K562 (cell line): Measurements from ENCODE around the gene HOTAIR. TPM values are rescaled to one million over a fixed set of nuclear protein-coding genes. Genes with fewer than 3 reads are reported as not detected.

ENCODE experiments used
- ATAC-seq: fragments of 200-7000 bp; cut with Tn5 transposase; 3 replicates; pipeline ENCODE4 v1.9.1; 2020; ENCODE audit warnings: moderate library complexity
- BruUV-seq: library from RNA; stranded (reverse); fragments of 400-500 nt; replicated peaks from 2 replicates; lab custom pipeline; 2021; lab: Mats Ljungman, UMichigan
- CTCF ChIA-PET: fragments of 300-600 bp; formaldehyde crosslinking; extraction: SDS; loops from one replicate; lab custom pipeline; 2021; ENCODE audit warnings: low intra/inter-chr PET ratio; lab: Yijun Ruan, JAX
- POLR2A ChIA-PET: fragments of 300-600, 350-650 bp; sonication (Branson Sonifier 250); formaldehyde crosslinking; extraction: SDS; loops from one replicate; lab custom pipeline; 2021; ENCODE audit warnings: antibody characterized with exemption, inconsistent platforms; lab: Yijun Ruan, JAX
- DNase-seq, 4 experiments: peaks; one replicate each; pipeline versions ENCODE4 v3.0.0 to v3.0.0-alpha.2; 2011 to 2018; ENCODE audit warnings: low spot score in 3 of 4, mixed read lengths in 3 of 4; ENCODE audit errors: extremely low read depth in 1 of 4
- FAIRE-seq: peaks from 2 replicates; lab custom pipeline; 2011; peaks lifted over from hg19 to GRCh38; lab: Jason Lieb, UNC
- H2AFZ ChIP-seq: 2 replicates; pipeline ENCODE4 v1.6.0; 2011; ENCODE audit warnings: low read depth, low read length, control low read depth, inconsistent platforms
- H3K27ac ChIP-seq: fragments of 200-600 bp; 3 replicates; pipeline ENCODE4 v1.8.0; 2011; ENCODE audit warnings: low read depth, mild to moderate bottlenecking, control low read depth, inconsistent platforms, low read length, moderate library complexity, mixed read lengths; ENCODE audit errors: extremely low read depth
- H3K27me3 ChIP-seq, 2 experiments: fragments of 300-600 bp in 1 of 2; 2 replicates in 1 of 2; 3 replicates in 1 of 2; pipeline versions ENCODE4 v1.6.0 to v1.8.0; 2011; ENCODE audit warnings: inconsistent platforms in 2 of 2, low read length in 2 of 2, mild to moderate bottlenecking in 1 of 2, mixed read lengths in 1 of 2, moderate library complexity in 1 of 2; ENCODE audit not compliant: control insufficient read depth in 2 of 2, insufficient read depth in 2 of 2
- H3K36me3 ChIP-seq: fragments of 300-600 bp; 3 replicates; pipeline ENCODE4 v1.8.0; 2011; ENCODE audit warnings: mild to moderate bottlenecking, low read length, inconsistent platforms; ENCODE audit not compliant: control insufficient read depth, insufficient read depth
- H3K4me1 ChIP-seq, 2 experiments: fragments of 200-600 bp in 1 of 2; replicated peaks in 1 of 2; 2 replicates in 1 of 2; 3 replicates in 1 of 2; pipeline versions ENCODE4 v1.5.1 to v1.8.0; 2011; ENCODE audit warnings: inconsistent platforms in 2 of 2, low read length in 2 of 2, mild to moderate bottlenecking in 1 of 2, mixed read lengths in 1 of 2, moderate library complexity in 1 of 2; ENCODE audit not compliant: control insufficient read depth in 2 of 2, insufficient read depth in 2 of 2
- H3K4me2 ChIP-seq: 2 replicates; pipeline ENCODE4 v1.6.1; 2011; ENCODE audit warnings: low read length, control low read depth, inconsistent platforms, mixed read lengths; ENCODE audit not compliant: insufficient read depth
- H3K4me3 ChIP-seq: fragments of 200-600 bp; sonication (generic), shearing (Covaris generic); 2 replicates; pipeline ENCODE4 v1.5.1; 2016; ENCODE audit warnings: control low read depth, inconsistent platforms
- H3K79me2 ChIP-seq: fragments of 200-600 bp; 3 replicates; pipeline ENCODE4 v1.8.0; 2011; ENCODE audit warnings: low read length, inconsistent platforms; ENCODE audit not compliant: control insufficient read depth, insufficient read depth
- H3K9ac ChIP-seq, 2 experiments: 2 replicates each; pipeline versions ENCODE4 v1.6.0 to v1.6.1; 2011; ENCODE audit warnings: low read depth in 2 of 2, low read length in 2 of 2, control low read depth in 1 of 2, inconsistent platforms in 1 of 2, mild to moderate bottlenecking in 1 of 2, mixed read lengths in 1 of 2; ENCODE audit not compliant: insufficient read depth in 1 of 2
- H3K9me1 ChIP-seq: one replicate; pipeline ENCODE4 v1.6.0; 2011; ENCODE audit warnings: inconsistent platforms, mild to moderate bottlenecking, low read length, moderate library complexity; ENCODE audit not compliant: control insufficient read depth, insufficient read depth
- H3K9me3 ChIP-seq: replicated peaks from 2 replicates; pipeline ENCODE4 v1.5.1; 2011; ENCODE audit warnings: low read depth, low read length, inconsistent platforms; ENCODE audit not compliant: control insufficient read depth, insufficient read depth
- H4K20me1 ChIP-seq: replicated peaks from 2 replicates; pipeline ENCODE4 v1.6.1; 2011; ENCODE audit warnings: low read length, inconsistent platforms, mixed read lengths; ENCODE audit not compliant: control insufficient read depth, insufficient read depth
- ATF1 ChIP-seq, 2 experiments: fragments of 450-650 bp in 1 of 2; IDR thresholded peaks; 2 replicates each; pipeline ENCODE4 v1.6.1; 2016; ENCODE audit warnings: missing compliant biosample characterization in 1 of 2, missing genetic modification characterization in 1 of 2
- CCAR2 ChIP-seq: fragments of 200-400 bp; formaldehyde crosslinking; IDR thresholded peaks from 2 replicates; pipeline ENCODE4 v1.6.1; 2017; ENCODE audit warnings: mild to moderate bottlenecking, low read depth, low read length
- DPF2 ChIP-seq: fragments of 450-650 bp; IDR thresholded peaks from 2 replicates; pipeline ENCODE4 v1.6.1; 2016
- JUNB ChIP-seq: fragments of 450-650 bp; formaldehyde crosslinking; conservative IDR thresholded peaks from 2 replicates; pipeline ENCODE4 v1.4.0; 2020; ENCODE audit warnings: mild to moderate bottlenecking
- LEF1 ChIP-seq: fragments of 450-650 bp; IDR thresholded peaks from 2 replicates; pipeline ENCODE4 v1.6.1; 2016; ENCODE audit warnings: mild to moderate bottlenecking
- MLX ChIP-seq, 2 experiments: fragments of 450-650 bp in 1 of 2; sonication (generic) in 1 of 2; formaldehyde crosslinking; conservative IDR thresholded peaks; 2 replicates each; pipeline versions ENCODE4 v1.4.0 to v1.8.1; 2020 to 2022; ENCODE audit warnings: mild to moderate bottlenecking in 1 of 2, missing genetic modification reagents in 1 of 2
- MTA1 ChIP-seq: fragments of 450-650 bp; IDR thresholded peaks from 2 replicates; pipeline ENCODE4 v1.6.1; 2017; ENCODE audit warnings: borderline replicate concordance
- NFATC3 ChIP-seq: fragments of 450-650 bp; IDR thresholded peaks from 2 replicates; pipeline ENCODE4 v1.6.1; 2017; ENCODE audit warnings: mild to moderate bottlenecking
- NFRKB ChIP-seq: fragments of 450-650 bp; IDR thresholded peaks from 2 replicates; pipeline ENCODE4 v1.6.1; 2016; ENCODE audit warnings: low read depth
- SAP30 ChIP-seq: fragments of 200-600 bp; sonication (generic); IDR thresholded peaks from 2 replicates; pipeline ENCODE4 v1.6.1; 2012; ENCODE audit warnings: borderline replicate concordance, low read depth, mild to moderate bottlenecking, moderate library complexity, low read length, control low read depth, inconsistent platforms; ENCODE audit not compliant: insufficient read depth, poor library complexity, severe bottlenecking
- SNIP1 ChIP-seq: fragments of 450-650 bp; IDR thresholded peaks from 2 replicates; pipeline ENCODE4 v1.7.1; 2017; ENCODE audit warnings: low read depth, mild to moderate bottlenecking
- THRB ChIP-seq: fragments of 450-650 bp; formaldehyde crosslinking; conservative IDR thresholded peaks from 2 replicates; pipeline ENCODE4 v1.4.0; 2022; ENCODE audit warnings: mild to moderate bottlenecking, missing genetic modification characterization
- YY1 ChIP-seq, 3 experiments: IDR thresholded peaks; 2 replicates each; pipeline ENCODE4 v1.6.1; 2011; ENCODE audit warnings: low read length in 2 of 3, mild to moderate bottlenecking in 2 of 3, moderate library complexity in 2 of 3, borderline replicate concordance in 1 of 3, control low read depth in 1 of 3, low read depth in 1 of 3; ENCODE audit not compliant: insufficient read depth in 3 of 3, insufficient replicate concordance in 2 of 3, control insufficient read depth in 1 of 3, insufficient read length in 1 of 3; ENCODE audit errors: extremely low read depth in 1 of 3
- ZBTB49 ChIP-seq: sonication (generic); formaldehyde crosslinking; IDR thresholded peaks from 2 replicates; pipeline ENCODE4 v1.8.0; 2022; ENCODE audit warnings: missing genetic modification reagents, mild to moderate bottlenecking, borderline replicate concordance
- ZNF146 ChIP-seq: IDR thresholded peaks from one replicate; pipeline ENCODE4 v1.6.1; 2018; ENCODE audit warnings: missing compliant biosample characterization; ENCODE audit not compliant: unreplicated experiment
- ZNF311 ChIP-seq: fragments of 250-450 bp; sonication (Bioruptor Pico); IDR thresholded peaks from 2 replicates; pipeline ENCODE4 v1.4.0; 2020; ENCODE audit warnings: mild to moderate bottlenecking, moderate library complexity
- in situ Hi-C: fragments of 300-500 bp; cut with MboI; formaldehyde crosslinking; loops from 4 replicates; pipeline ENCODE4 v1.15.0; 2018; ENCODE audit warnings: inconsistent platforms, mixed read lengths
- intact Hi-C: fragments of 100-400 bp; cut with micrococcal nuclease; formaldehyde crosslinking; loops from 2 replicates; pipeline ENCODE4 v1.14.2; 2022
- polyA plus RNA-seq, 8 experiments: library from polyadenylated mRNA; depleted of rRNA in 4 of 8; stranded (reverse) in 5 of 8; unstranded in 3 of 8; fragments of >200 nt; fragmentation: Nextera tagmentation in 2 of 8; fragmentation: Illumina TruSeq in 1 of 8; extraction: Ambion mirVana in 2 of 8; extraction: Trizol in 1 of 8; gene quantifications; 2 replicates each; pipeline versions ENCODE4 v1.2.1 to v1.2.3, GENCODE V29; 2011 to 2014; ENCODE audit warnings: inconsistent platforms in 1 of 8, missing spikeins in 1 of 8
- total RNA-seq, 7 experiments: library from RNA; depleted of rRNA in 6 of 7; stranded (reverse); fragments of >200 nt in 6 of 7; fragmentation: Illumina TruSeq in 2 of 7; extraction: Trizol in 2 of 7; gene quantifications; 2 replicates each; pipeline versions ENCODE4 v1.2.1 to v1.2.3, GENCODE V29; 2011 to 2021; ENCODE audit warnings: low replicate concordance in 1 of 7

Gene HOTAIR
- total and polyA plus RNA-seq, 9 of the 15 experiments (the other 6 are each of a cell fraction or from before 2014, with no cell fraction given): 0.04 TPM; not detected in 8

DNA sequence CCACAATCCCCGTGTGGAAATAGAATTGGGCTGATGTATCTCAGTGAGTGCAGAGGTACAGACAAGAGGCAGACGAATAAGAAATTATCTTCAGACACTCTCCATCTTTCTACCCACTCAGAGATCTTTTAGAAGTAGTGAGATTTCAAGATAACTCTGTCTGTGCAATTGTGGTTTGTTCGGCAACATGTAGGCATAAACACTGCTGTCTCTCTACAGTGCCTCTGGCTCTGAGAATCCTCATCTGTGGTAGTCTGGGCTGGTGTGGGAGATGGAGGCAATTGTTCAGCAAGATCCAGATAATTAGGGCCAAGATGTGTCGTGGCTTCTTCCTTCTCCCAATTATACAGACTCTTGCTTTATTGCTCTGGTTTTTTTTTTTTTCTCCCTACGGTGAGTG is 33.0 kb downstream of the HOTAIR start (continued):
- TF ChIP-seq NFATC3 (no peak), MLX (CRISPR knock-in tag; conservative IDR thresholded peaks at IDR 0.05) (no peak), LEF1 (no peak), JUNB (CRISPR knock-in tag) (no peak)
- TF ChIP-seq, all 486 proteins: peak for 0

- H3K27me3 ChIP-seq: peaks cover 31 to 60% of the 10 kb centered on the region in 2 experiments
Observed at GRCh38 chr12:53941187-53941586, 33.6 kb downstream of the HOTAIR start.

More at GRCh38 chr12:53941187-53941586, 33.6 kb downstream of the HOTAIR start:
- Histone ChIP-seq H3K4me3 (no peak overlapping the region), H3K27ac (no peak overlapping the region), H3K9me3 (no peaks in the 10 kb centered on the region), H3K79me2 (no peaks in the 10 kb centered on the region), H3K36me3 (no peaks in the 10 kb centered on the region), H3K9ac (no peak overlapping the region), H3K4me1 (peaks cover 0 to 29% of the 10 kb centered on the region in 2 experiments; a peak in 2 of 5 replicates), H3K9me1 (no peaks in the 10 kb centered on the region), H2AFZ (no peak overlapping the region), H3K4me2 (no peak overlapping the region), H4K20me1 (no peaks in the 10 kb centered on the region)
- ATAC-seq (no peak), DNase-seq (no peak), FAIRE-seq (no peak)
- POLR2A ChIA-PET: interaction anchor here (1.3 kb wide), 1 partner anchor 11 kb away, joined by 4 read pairs; no protein-coding TSS in a partner anchor
- intact Hi-C loops: no loop called here
- CTCF ChIA-PET: no interaction called here
- in situ Hi-C loops: no loop called here
- TF ChIP-seq NFRKB: no peak
- no peak for TF ChIP-seq THRB (CRISPR knock-in tag)
- TF ChIP-seq ZBTB49: no peak
- TF ChIP-seq ZNF146: no peak
- no peak for TF ChIP-seq ZNF311 (CRISPR knock-in tag)
- no peak for TF ChIP-seq CCAR2
- TF ChIP-seq SNIP1: no peak
- no peak for TF ChIP-seq MTA1
- TF ChIP-seq DPF2: no peak
- TF ChIP-seq ATF1 (CRISPR knock-in tag; IDR thresholded peaks at IDR 0.05): no peak
- no peak for TF ChIP-seq ATF1 (tag; IDR thresholded peaks at IDR 0.05)
- no peak for TF ChIP-seq SAP30
- TF ChIP-seq YY1 (IDR thresholded peaks at IDR 0.05; ENCODE audit: borderline replicate concordance in 1 of 3, control insufficient read depth in 1 of 3, extremely low read depth in 1 of 3, insufficient read depth in 3 of 3, insufficient read length in 1 of 3, insufficient replicate concordance in 2 of 3, low read depth in 1 of 3, low read length in 2 of 3): no peak
- BruUV-seq: no TSS peak
